Stimulated activated CD4-positive, alpha-beta T cell treated with anti-CD3 and anti-CD28 coated beads, Interleukin-4, amount 100 ng/mL, for 4 hours (primary cell): ENCODE data around the gene OBSL1.

Source experiments
- DNase-seq, 2 experiments: peaks; one replicate each; pipeline ENCODE4 v3.0.0-alpha.2; 2020

OBSL1 gene

GRCh38 chr2:219530048-219530963 is 41.0 kb downstream of the OBSL1 start:
- DNase-seq = peak; percentile 80 to 88

GRCh38 chr2:219527472-219527871 is 43.9 kb downstream of the OBSL1 start:
- DNase-seq = no peak

- DNase-seq = no peak
Observed at GRCh38 chr2:219527076-219527394, 44.3 kb downstream of the OBSL1 start.

- DNase-seq = no peak
Observed at GRCh38 chr2:219526320-219527075, 44.8 kb downstream of the OBSL1 start.

- no peak for DNase-seq
Observed at GRCh38 chr2:219525533-219526232, 45.7 kb downstream of the OBSL1 start.

GRCh38 chr2:219524817-219525216 is 46.5 kb downstream of the OBSL1 start:
- DNase-seq = no peak

GRCh38 chr2:219523031-219523671 is 48.2 kb downstream of the OBSL1 start:
- DNase-seq = no peak

GRCh38 chr2:219522111-219523030 is 49.0 kb downstream of the OBSL1 start:
- DNase-seq = no peak

GRCh38 chr2:219521066-219521880 is 50.1 kb downstream of the OBSL1 start:
- no peak for DNase-seq

- no peak for DNase-seq
Observed at GRCh38 chr2:219520079-219520478, 51.3 kb downstream of the OBSL1 start.

GRCh38 chr2:219519526-219519916 is 51.8 kb downstream of the OBSL1 start:
- no peak for DNase-seq

- DNase-seq = no peak
Observed at GRCh38 chr2:219517954-219518778, 53.2 kb downstream of the OBSL1 start.

- DNase-seq = no peak
Observed at GRCh38 chr2:219516888-219517287, 54.5 kb downstream of the OBSL1 start.

GRCh38 chr2:219515874-219516629 is 55.3 kb downstream of the OBSL1 start:
- DNase-seq = no peak

GRCh38 chr2:219514836-219515235 is 56.5 kb downstream of the OBSL1 start:
- no peak for DNase-seq

- no peak for DNase-seq
Observed at GRCh38 chr2:219514196-219514761, 57.1 kb downstream of the OBSL1 start, which contains the start of gene ASIC4. Gene ASIC4 (plus strand): TSS chr2:219514482. CDS start chr2:219514725, 243 bp downstream.

GRCh38 chr2:219513787-219514186 is 57.6 kb downstream of the OBSL1 start:
- no peak for DNase-seq

GRCh38 chr2:219512524-219513216 is 58.7 kb downstream of the OBSL1 start:
- DNase-seq = no peak
